ENCODE data around the gene SFMBT2.
A peak's percentile ranks its signal among the peaks of the same experiment; 100 is the strongest.

The SFMBT2 gene

DNA sequence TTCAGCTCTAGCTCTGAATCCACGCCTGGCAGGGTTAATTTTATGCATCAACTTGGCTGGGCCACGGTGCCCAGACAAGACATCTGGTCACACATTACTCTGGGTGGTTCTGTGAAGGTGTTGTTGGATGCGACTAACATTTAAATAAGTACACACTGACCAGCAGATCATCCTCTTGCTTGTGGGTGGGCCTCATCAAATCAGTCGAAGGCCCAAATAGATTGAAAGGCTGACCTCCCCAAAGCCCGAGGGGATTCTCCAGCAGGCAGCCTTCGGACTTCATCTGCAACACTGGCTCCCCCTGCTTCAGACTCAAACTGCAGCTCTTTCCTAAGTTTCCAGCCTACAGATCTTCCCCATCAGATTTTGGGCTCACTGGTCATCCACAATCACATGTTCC is 53.6 kb downstream of the SFMBT2 start:
- no peaks in the 10 kb centered on the region for H3K27me3 Mint-ChIP-seq
- DNase-seq, result no peak
- H3K9me3 Mint-ChIP-seq, result peaks cover 9 to 12% of the 10 kb centered on the region in 2 donors
- no peak overlapping the region for H3K27ac Mint-ChIP-seq
- H3K36me3 Mint-ChIP-seq, result peaks cover 60 to 80% of the 10 kb centered on the region in 2 donors
- no peak for ATAC-seq (replicated peaks)
- no peak overlapping the region for H3K4me3 Mint-ChIP-seq
- H3K4me1 Mint-ChIP-seq, result peaks cover 0 to 2% of the 10 kb centered on the region in 2 donors

DNA sequence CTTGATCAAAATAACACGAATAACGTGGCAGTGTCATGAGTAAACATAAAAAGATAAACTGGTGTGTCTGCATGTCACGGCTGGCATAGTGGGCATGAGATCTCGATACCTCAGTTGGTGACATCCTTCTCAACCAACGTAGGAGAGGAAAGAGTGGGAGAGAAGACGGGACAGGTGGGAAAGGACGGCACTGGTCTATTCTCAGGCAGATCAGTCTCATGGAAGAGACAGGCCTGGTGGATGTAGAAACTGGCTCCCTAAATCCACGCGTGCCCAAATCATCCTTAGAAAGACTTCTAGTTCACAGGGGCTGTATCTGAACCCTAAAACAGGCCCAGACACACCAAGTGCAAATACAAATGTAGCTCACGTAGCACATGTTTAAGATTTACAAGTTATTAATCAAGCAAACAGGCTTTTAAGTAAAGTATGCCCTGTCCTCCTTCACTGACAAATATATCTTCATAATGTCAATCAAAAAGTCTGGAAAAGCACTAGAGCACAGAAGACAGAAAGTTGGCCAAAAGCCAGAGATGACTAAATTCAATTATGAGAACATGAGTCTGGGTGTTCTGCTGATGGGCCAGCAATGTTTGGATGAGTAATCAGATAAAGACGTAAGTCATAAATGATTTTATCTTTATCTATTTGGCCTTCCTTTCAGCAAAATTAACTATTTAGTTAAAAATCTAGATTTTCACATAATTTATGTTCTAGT is 56.3 kb downstream of the SFMBT2 start:
- Mint-ChIP-seq H3K4me1 (peaks cover 0 to 7% of the 10 kb centered on the region in 2 donors), H3K36me3 (peaks cover 66 to 79% of the 10 kb centered on the region in 2 donors), H3K27me3 (no peaks in the 10 kb centered on the region), H3K4me3 (no peak overlapping the region), H3K9me3 (peaks cover 10 to 17% of the 10 kb centered on the region in 2 donors), H3K27ac (no peak overlapping the region)
- ATAC-seq (replicated peaks) (no peak), DNase-seq (no peak)

- DNase-seq (no peak), ATAC-seq (replicated peaks) (no peak)
- H3K9me3 Mint-ChIP-seq, result peaks cover 0 to 8% of the 10 kb centered on the region in 2 donors
- H3K36me3 Mint-ChIP-seq, result peaks cover 51 to 70% of the 10 kb centered on the region in 2 donors
- peaks cover 0 to 5% of the 10 kb centered on the region in 2 donors for H3K4me1 Mint-ChIP-seq
- no peak overlapping the region for H3K4me3 Mint-ChIP-seq
- no peaks in the 10 kb centered on the region for H3K27me3 Mint-ChIP-seq
- H3K27ac Mint-ChIP-seq, result no peak overlapping the region
Observed at GRCh38 chr10:7351894-7352293, 58.9 kb downstream of the SFMBT2 start.

- Mint-ChIP-seq H3K27me3 (no peaks in the 10 kb centered on the region), H3K27ac (no peak overlapping the region), H3K36me3 (peaks cover 56 to 67% of the 10 kb centered on the region in 2 donors), H3K9me3 (peaks cover 0 to 8% of the 10 kb centered on the region in 2 donors), H3K4me3 (no peak overlapping the region), H3K4me1 (peaks cover 8 to 9% of the 10 kb centered on the region in 2 donors)
- DNase-seq (no peak), ATAC-seq (replicated peaks) (no peak)
Observed at GRCh38 chr10:7350541-7351195, 60.2 kb downstream of the SFMBT2 start.

DNA sequence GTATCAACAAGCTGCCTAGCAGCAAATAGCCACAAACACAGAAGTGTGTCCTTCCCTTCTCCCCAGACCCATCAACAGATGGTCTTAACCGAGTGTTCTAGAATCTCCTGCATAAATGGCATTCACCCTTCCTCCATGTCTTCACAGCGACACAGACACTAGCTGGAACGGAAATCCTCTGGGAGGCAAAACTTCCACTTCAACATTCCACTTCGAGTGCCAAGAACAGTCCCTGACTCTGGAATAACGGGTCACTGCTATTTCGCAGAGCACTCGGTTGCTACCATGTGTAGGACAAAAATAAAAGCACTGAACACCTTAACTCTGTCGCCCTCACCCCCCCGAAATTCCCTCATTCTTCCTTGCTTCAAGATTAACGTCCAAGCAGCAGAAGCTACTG is 65.1 kb downstream of the SFMBT2 start:
- Mint-ChIP-seq H3K9me3 (peaks cover 0 to 15% of the 10 kb centered on the region in 2 donors), H3K4me3 (no peak overlapping the region), H3K27ac (no peak overlapping the region), H3K36me3 (peaks cover 53 to 77% of the 10 kb centered on the region in 2 donors), H3K27me3 (no peaks in the 10 kb centered on the region), H3K4me1 (peaks cover 14 to 36% of the 10 kb centered on the region in 2 donors)
- ATAC-seq (replicated peaks) (no peak), DNase-seq (no peak)

- Mint-ChIP-seq H3K27me3 (no peaks in the 10 kb centered on the region), H3K36me3 (peaks cover 51 to 79% of the 10 kb centered on the region in 2 donors), H3K9me3 (peaks cover 3 to 11% of the 10 kb centered on the region in 2 donors), H3K4me3 (no peak overlapping the region), H3K4me1 (peaks cover 19 to 59% of the 10 kb centered on the region in 2 donors), H3K27ac (no peak overlapping the region)
- ATAC-seq (replicated peaks) (no peak), DNase-seq (no peak)
Observed at GRCh38 chr10:7343040-7343439, 67.8 kb downstream of the SFMBT2 start.

DNA sequence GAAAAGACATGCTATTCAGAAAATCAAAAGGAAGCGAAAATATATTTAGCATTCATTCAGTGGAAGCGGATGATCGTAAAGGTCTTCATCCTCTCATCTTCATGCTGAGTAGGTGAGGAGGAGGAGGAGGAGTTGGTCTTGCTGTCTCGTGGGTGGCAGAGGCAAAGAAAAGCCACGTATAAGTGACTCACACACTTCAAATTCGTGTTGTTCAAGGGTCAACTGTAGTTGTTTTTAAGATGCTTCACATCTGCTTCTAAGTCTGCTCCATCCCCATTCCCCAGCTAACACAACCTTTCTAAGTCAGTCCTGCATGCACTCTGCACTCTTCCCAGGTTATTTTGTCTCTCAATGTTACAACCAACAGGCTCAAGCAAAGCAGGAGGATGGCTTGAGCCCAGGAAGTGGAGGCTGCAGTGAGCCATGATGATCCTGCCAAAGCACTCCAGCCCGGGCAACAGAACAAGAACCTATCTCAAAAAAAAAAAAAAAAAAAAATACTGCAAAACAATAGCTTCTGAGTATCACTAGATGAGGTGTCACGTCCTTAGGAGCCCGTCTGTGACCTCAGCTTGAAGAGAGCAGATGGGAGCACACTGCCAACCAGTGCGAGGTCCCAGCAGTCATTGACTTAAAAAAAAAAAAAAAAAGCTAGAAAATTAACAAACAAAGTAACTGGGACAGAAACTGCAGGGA is 70.5 kb downstream of the SFMBT2 start:
- peaks cover 56 to 87% of the 10 kb centered on the region in 2 donors for H3K36me3 Mint-ChIP-seq
- H3K4me3 Mint-ChIP-seq, result no peak overlapping the region
- H3K27me3 Mint-ChIP-seq, result no peaks in the 10 kb centered on the region
- no peak for DNase-seq
- ATAC-seq (replicated peaks), result no peak
- peaks cover 30 to 73% of the 10 kb centered on the region in 2 donors for H3K4me1 Mint-ChIP-seq
- peaks cover 15 to 17% of the 10 kb centered on the region in 2 donors for H3K9me3 Mint-ChIP-seq
- H3K27ac Mint-ChIP-seq, result peak overlapping the region; percentile 81

DNA sequence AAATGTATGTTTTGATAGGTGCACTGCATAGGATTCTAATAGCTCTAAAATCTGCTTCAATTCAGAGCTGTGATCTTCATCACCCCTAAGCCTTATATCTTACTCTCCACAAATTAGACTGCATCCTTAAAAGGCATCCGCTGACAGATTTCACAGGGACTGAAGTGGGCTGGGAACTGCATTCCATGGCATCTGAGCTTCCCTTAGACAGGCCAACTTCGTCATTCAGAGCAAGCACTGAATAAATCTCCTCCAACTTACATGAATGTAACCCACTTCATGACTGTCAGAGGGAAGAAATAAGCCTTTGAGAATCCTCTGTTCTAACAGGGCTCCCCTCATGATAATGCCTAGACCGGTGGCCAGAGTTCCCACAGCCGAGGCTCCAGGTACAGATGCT is 71.3 kb downstream of the SFMBT2 start:
- DNase-seq, result no peak
- ATAC-seq (replicated peaks), result no peak
- peaks cover 30 to 82% of the 10 kb centered on the region in 2 donors for H3K4me1 Mint-ChIP-seq
- H3K27me3 Mint-ChIP-seq, result no peaks in the 10 kb centered on the region
- H3K9me3 Mint-ChIP-seq, result peaks cover 15 to 17% of the 10 kb centered on the region in 2 donors
- no peak overlapping the region for H3K4me3 Mint-ChIP-seq
- H3K36me3 Mint-ChIP-seq, result peaks cover 60 to 89% of the 10 kb centered on the region in 2 donors
- no peak overlapping the region for H3K27ac Mint-ChIP-seq

- H3K36me3 Mint-ChIP-seq, result peaks cover 61 to 89% of the 10 kb centered on the region in 2 donors
- ATAC-seq (replicated peaks) (no peak), DNase-seq (no peak)
- H3K4me1 Mint-ChIP-seq, result peaks cover 27 to 86% of the 10 kb centered on the region in 2 donors
- H3K27ac Mint-ChIP-seq, result no peak overlapping the region
- no peak overlapping the region for H3K4me3 Mint-ChIP-seq
- H3K9me3 Mint-ChIP-seq, result peaks cover 15% of the 10 kb centered on the region in 2 donors
- no peaks in the 10 kb centered on the region for H3K27me3 Mint-ChIP-seq
Observed at GRCh38 chr10:7338469-7338868, 72.4 kb downstream of the SFMBT2 start.

GRCh38 chr10:7337431-7338171 is 73.2 kb downstream of the SFMBT2 start:
- H3K27me3 Mint-ChIP-seq, result no peaks in the 10 kb centered on the region
- H3K36me3 Mint-ChIP-seq, result peaks cover 55 to 83% of the 10 kb centered on the region in 2 donors
- H3K9me3 Mint-ChIP-seq, result peaks cover 13 to 15% of the 10 kb centered on the region in 2 donors
- peaks cover 27 to 80% of the 10 kb centered on the region in 2 donors for H3K4me1 Mint-ChIP-seq
- ATAC-seq (replicated peaks), result peak; percentile 87 to 91
- DNase-seq, result peak; percentile 47
- H3K4me3 Mint-ChIP-seq, result peak overlapping the region; percentile 12 to 64
- peak overlapping the region; percentile 78 for H3K27ac Mint-ChIP-seq

GRCh38 chr10:7335977-7336376 is 74.9 kb downstream of the SFMBT2 start:
- Mint-ChIP-seq H3K36me3 (peaks cover 57 to 80% of the 10 kb centered on the region in 2 donors), H3K4me1 (peaks cover 28 to 71% of the 10 kb centered on the region in 2 donors), H3K27me3 (no peaks in the 10 kb centered on the region), H3K27ac (peak overlapping the region; percentile 57), H3K9me3 (peaks cover 10 to 15% of the 10 kb centered on the region in 2 donors), H3K4me3 (no peak overlapping the region)
- DNase-seq, result no peak
- ATAC-seq (replicated peaks), result no peak

DNA sequence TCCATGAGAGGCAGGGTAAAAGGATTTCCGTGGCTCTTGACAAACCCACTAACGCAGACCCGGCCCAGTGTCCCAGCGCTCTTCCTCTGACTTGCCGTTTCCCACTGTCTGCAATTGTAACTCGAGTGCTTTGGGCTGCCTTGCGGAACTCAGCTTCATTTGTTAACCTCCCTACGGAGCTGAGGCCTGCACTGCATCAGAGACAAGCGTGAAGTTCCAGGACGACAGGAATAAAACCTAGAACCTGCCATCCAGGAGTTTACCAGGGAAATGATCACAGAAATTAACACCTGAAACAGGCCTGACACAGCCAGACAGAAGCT is 76.2 kb downstream of the SFMBT2 start:
- H3K9me3 Mint-ChIP-seq, result peaks cover 10 to 15% of the 10 kb centered on the region in 2 donors
- H3K27me3 Mint-ChIP-seq, result no peaks in the 10 kb centered on the region
- peaks cover 64 to 78% of the 10 kb centered on the region in 2 donors for H3K36me3 Mint-ChIP-seq
- no peak overlapping the region for H3K27ac Mint-ChIP-seq
- no peak overlapping the region for H3K4me3 Mint-ChIP-seq
- H3K4me1 Mint-ChIP-seq, result peaks cover 25 to 58% of the 10 kb centered on the region in 2 donors
- ATAC-seq (replicated peaks), result no peak
- DNase-seq, result no peak

GRCh38 chr10:7333961-7334641 is 76.7 kb downstream of the SFMBT2 start:
- H3K4me1 Mint-ChIP-seq, result peaks cover 25 to 55% of the 10 kb centered on the region in 2 donors
- peak overlapping the region; percentile 37 for H3K27ac Mint-ChIP-seq
- H3K36me3 Mint-ChIP-seq, result peaks cover 67 to 78% of the 10 kb centered on the region in 2 donors

More at GRCh38 chr10:7333961-7334641, 76.7 kb downstream of the SFMBT2 start:
- Mint-ChIP-seq H3K27me3 (no peaks in the 10 kb centered on the region), H3K9me3 (peaks cover 10 to 15% of the 10 kb centered on the region in 2 donors), H3K4me3 (no peak overlapping the region)
- DNase-seq (no peak), ATAC-seq (replicated peaks) (no peak)

Measured in stimulated activated naive B cell treated with anti-CD40 and anti-IgM and Interleukin-4, amounts not matched to agents 10 μg/mL and 1 μg/mL and 100 μg/mL, for 72 hours (primary cell).